Liver (tissue), 9 donors: ENCODE data around the gene ACCS. TPM values are rescaled to one million over a fixed set of nuclear protein-coding genes. Genes with fewer than 3 reads are reported as not detected.

Experiments used
- DNase-seq: peaks from one replicate; pipeline ENCODE4 v3.0.0-alpha.2; 2017; ENCODE audit warnings: low spot score
- H3K27ac ChIP-seq, 2 donors: one replicate each; pipeline ENCODE4 v1.7.0; 2013; ENCODE audit warnings: inconsistent platforms in 2 of 2, low read length in 2 of 2, control low read depth in 1 of 2, low read depth in 1 of 2, mild to moderate bottlenecking in 1 of 2
- H3K27me3 ChIP-seq, 4 donors: one replicate each; pipeline versions ENCODE4 v1.6.1 to v1.7.0; 2013; ENCODE audit warnings: low read length in 3 of 4, inconsistent platforms in 1 of 4, mild to moderate bottlenecking in 1 of 4, moderate library complexity in 1 of 4; ENCODE audit not compliant: control insufficient read depth in 4 of 4, insufficient read depth in 4 of 4
- H3K36me3 ChIP-seq, 4 donors: one replicate each; pipeline versions ENCODE4 v1.6.1 to v1.7.0; 2013; ENCODE audit warnings: low read length in 3 of 4, mild to moderate bottlenecking in 3 of 4, low read depth in 1 of 4, moderate library complexity in 1 of 4; ENCODE audit not compliant: control insufficient read depth in 4 of 4, insufficient read depth in 3 of 4
- H3K4me1 ChIP-seq, 4 donors: one replicate each; pipeline versions ENCODE4 v1.6.1 to v1.7.0; 2013; ENCODE audit warnings: low read length in 3 of 4, mild to moderate bottlenecking in 3 of 4, moderate library complexity in 1 of 4; ENCODE audit not compliant: control insufficient read depth in 4 of 4, insufficient read depth in 4 of 4
- H3K4me3 ChIP-seq, 3 donors: one replicate each; pipeline versions ENCODE4 v1.6.1 to v1.7.0; 2013; ENCODE audit warnings: low read length in 3 of 3, control low read depth in 1 of 3, low read depth in 1 of 3, mild to moderate bottlenecking in 1 of 3
- H3K9ac ChIP-seq, 2 donors: one replicate each; pipeline ENCODE4 v1.7.0; 2013; ENCODE audit warnings: low read length in 2 of 2, mild to moderate bottlenecking in 2 of 2, moderate library complexity in 2 of 2, control low read depth in 1 of 2, low read depth in 1 of 2
- H3K9me3 ChIP-seq, 4 donors: one replicate each; pipeline versions ENCODE4 v1.6.1 to v1.7.0; 2013; ENCODE audit warnings: low read length in 3 of 4; ENCODE audit not compliant: control insufficient read depth in 4 of 4
- ATF3 ChIP-seq: IDR thresholded peaks from 2 replicates; pipeline ENCODE4 v1.6.1; 2016; ENCODE audit warnings: antibody characterized with exemption
- EGR1 ChIP-seq, 2 donors: IDR thresholded peaks; 2 replicates each; pipeline ENCODE4 v1.6.1; 2016 to 2018; ENCODE audit warnings: antibody characterized with exemption in 2 of 2, low read depth in 2 of 2
- FOXA1 ChIP-seq: IDR thresholded peaks from 2 replicates; pipeline ENCODE4 v1.6.1; 2016; ENCODE audit warnings: antibody characterized with exemption
- FOXA2 ChIP-seq: IDR thresholded peaks from 2 replicates; pipeline ENCODE4 v1.6.1; 2016; ENCODE audit warnings: antibody characterized with exemption
- HNF4A ChIP-seq, 2 donors: conservative IDR thresholded peaks; 2 replicates each; pipeline ENCODE4 v1.6.1; 2016; ENCODE audit warnings: antibody characterized with exemption in 2 of 2, mild to moderate bottlenecking in 2 of 2
- JUND ChIP-seq, 2 donors: IDR thresholded peaks; 2 replicates each; pipeline ENCODE4 v1.6.1; 2016; ENCODE audit warnings: antibody characterized with exemption in 2 of 2
- MAX ChIP-seq: IDR thresholded peaks from 2 replicates; pipeline ENCODE4 v1.6.1; 2016; ENCODE audit warnings: antibody characterized with exemption
- NR2F2 ChIP-seq: IDR thresholded peaks from 2 replicates; pipeline ENCODE4 v1.6.1; 2016; ENCODE audit warnings: antibody characterized with exemption
- RAD21 ChIP-seq, 2 donors: IDR thresholded peaks; 2 replicates each; pipeline ENCODE4 v1.6.1; 2016; ENCODE audit warnings: antibody characterized with exemption in 2 of 2, mild to moderate bottlenecking in 2 of 2
- REST ChIP-seq: IDR thresholded peaks from 2 replicates; pipeline ENCODE4 v1.6.1; 2016; ENCODE audit warnings: antibody characterized with exemption, mild to moderate bottlenecking
- RXRA ChIP-seq, 2 donors: IDR thresholded peaks; 2 replicates each; pipeline ENCODE4 v1.6.1; 2017 to 2018; ENCODE audit warnings: antibody characterized with exemption in 2 of 2, mild to moderate bottlenecking in 1 of 2
- TAF1 ChIP-seq: conservative IDR thresholded peaks from 2 replicates; pipeline ENCODE4 v1.6.1; 2016; ENCODE audit warnings: antibody characterized with exemption, mild to moderate bottlenecking
- YY1 ChIP-seq: IDR thresholded peaks from 2 replicates; pipeline ENCODE4 v1.6.1; 2016; ENCODE audit warnings: antibody characterized with exemption, mild to moderate bottlenecking
- WGBS: extraction: QIAGEN DNeasy Blood & Tissue Kit; methylation state at CpG from one replicate; pipeline ENCODE4 v1.1.7; 2013; 5-methylcytosine and 5-hydroxymethylcytosine counted together
- polyA plus RNA-seq, 2 donors: library from polyadenylated mRNA; stranded (reverse) in 1 of 2; unstranded in 1 of 2; fragments of 200-250 nt in 1 of 2; fragments of >200 nt in 1 of 2; fragmentation: Nextera tagmentation in 1 of 2; extraction: Ambion mirVana in 1 of 2; gene quantifications; one replicate each; pipeline versions ENCODE4 v1.2.1 to v1.2.3, GENCODE V29; 2013 to 2015
- total RNA-seq, 2 donors: library from RNA; depleted of rRNA; stranded (reverse); fragments of >200 nt; gene quantifications; one replicate each; pipeline ENCODE4 v1.2.3, GENCODE V29; 2014
- TF ChIP-seq, protein P1 (sequence below): fragments of 150-350 bp; IDR thresholded peaks from 2 replicates; pipeline ENCODE4 v1.5.1; 2017; ENCODE audit warnings: improper control_type of control experiment, low read depth, low read length; ENCODE audit not compliant: missing input control
- TF ChIP-seq, protein P2 (sequence below): IDR thresholded peaks from 2 replicates; pipeline ENCODE4 v1.6.1; 2016; ENCODE audit warnings: antibody characterized with exemption
- donor health status: healthy.
- donor health status: healthy.
- donor health status: healthy.
- donor health status: healthy.
- donor health status: healthy.

ACCS gene
- total and polyA plus RNA-seq, 4 donors, result 8.7 to 17.5 (median 10.9) TPM

GRCh38 chr11:44082645-44083044, 16.6 kb downstream of the ACCS start:
- Histone ChIP-seq H3K9me3 (no peaks in the 10 kb centered on the region), H3K4me1 (no peaks in the 10 kb centered on the region), H3K4me3 (no peak overlapping the region), H3K9ac (no peak overlapping the region), H3K36me3 (peaks cover 2 to 23% (median 10%) of the 10 kb centered on the region in 4 donors), H3K27me3 (no peaks in the 10 kb centered on the region), H3K27ac (no peak overlapping the region)
- no peak for TF ChIP-seq FOXA1
- TF ChIP-seq MAX, result no peak
- TF ChIP-seq RAD21 (IDR thresholded peaks at IDR 0.05), result no peak
- no peak for TF ChIP-seq ATF3
- TF ChIP-seq RXRA (IDR thresholded peaks at IDR 0.05), result no peak
- no peak for TF ChIP-seq JUND (IDR thresholded peaks at IDR 0.05)
- TF ChIP-seq HNF4A (conservative IDR thresholded peaks at IDR 0.05), result no peak
- TF ChIP-seq, protein P1, sequence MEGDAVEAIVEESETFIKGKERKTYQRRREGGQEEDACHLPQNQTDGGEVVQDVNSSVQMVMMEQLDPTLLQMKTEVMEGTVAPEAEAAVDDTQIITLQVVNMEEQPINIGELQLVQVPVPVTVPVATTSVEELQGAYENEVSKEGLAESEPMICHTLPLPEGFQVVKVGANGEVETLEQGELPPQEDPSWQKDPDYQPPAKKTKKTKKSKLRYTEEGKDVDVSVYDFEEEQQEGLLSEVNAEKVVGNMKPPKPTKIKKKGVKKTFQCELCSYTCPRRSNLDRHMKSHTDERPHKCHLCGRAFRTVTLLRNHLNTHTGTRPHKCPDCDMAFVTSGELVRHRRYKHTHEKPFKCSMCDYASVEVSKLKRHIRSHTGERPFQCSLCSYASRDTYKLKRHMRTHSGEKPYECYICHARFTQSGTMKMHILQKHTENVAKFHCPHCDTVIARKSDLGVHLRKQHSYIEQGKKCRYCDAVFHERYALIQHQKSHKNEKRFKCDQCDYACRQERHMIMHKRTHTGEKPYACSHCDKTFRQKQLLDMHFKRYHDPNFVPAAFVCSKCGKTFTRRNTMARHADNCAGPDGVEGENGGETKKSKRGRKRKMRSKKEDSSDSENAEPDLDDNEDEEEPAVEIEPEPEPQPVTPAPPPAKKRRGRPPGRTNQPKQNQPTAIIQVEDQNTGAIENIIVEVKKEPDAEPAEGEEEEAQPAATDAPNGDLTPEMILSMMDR, result no peak
- TF ChIP-seq REST, result no peak
- TF ChIP-seq TAF1, result no peak
- TF ChIP-seq YY1, result no peak
- no peak for TF ChIP-seq FOXA2
- no peak for TF ChIP-seq NR2F2
- TF ChIP-seq, protein P2, sequence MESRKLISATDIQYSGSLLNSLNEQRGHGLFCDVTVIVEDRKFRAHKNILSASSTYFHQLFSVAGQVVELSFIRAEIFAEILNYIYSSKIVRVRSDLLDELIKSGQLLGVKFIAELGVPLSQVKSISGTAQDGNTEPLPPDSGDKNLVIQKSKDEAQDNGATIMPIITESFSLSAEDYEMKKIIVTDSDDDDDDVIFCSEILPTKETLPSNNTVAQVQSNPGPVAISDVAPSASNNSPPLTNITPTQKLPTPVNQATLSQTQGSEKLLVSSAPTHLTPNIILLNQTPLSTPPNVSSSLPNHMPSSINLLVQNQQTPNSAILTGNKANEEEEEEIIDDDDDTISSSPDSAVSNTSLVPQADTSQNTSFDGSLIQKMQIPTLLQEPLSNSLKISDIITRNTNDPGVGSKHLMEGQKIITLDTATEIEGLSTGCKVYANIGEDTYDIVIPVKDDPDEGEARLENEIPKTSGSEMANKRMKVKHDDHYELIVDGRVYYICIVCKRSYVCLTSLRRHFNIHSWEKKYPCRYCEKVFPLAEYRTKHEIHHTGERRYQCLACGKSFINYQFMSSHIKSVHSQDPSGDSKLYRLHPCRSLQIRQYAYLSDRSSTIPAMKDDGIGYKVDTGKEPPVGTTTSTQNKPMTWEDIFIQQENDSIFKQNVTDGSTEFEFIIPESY, result no peak
- TF ChIP-seq EGR1 (IDR thresholded peaks at IDR 0.05; ENCODE audit: low read depth in 2 of 2), result no peak
- DNase-seq, result no peak
- WGBS, result 84% methylated on average over 4 of the region's 4 CpGs

- H3K9me3 ChIP-seq, result no peaks in the 10 kb centered on the region
- no peak for TF ChIP-seq HNF4A (conservative IDR thresholded peaks at IDR 0.05)
- TF ChIP-seq TAF1, result no peak
- TF ChIP-seq, protein P2, result no peak
- H3K4me1 ChIP-seq, result no peaks in the 10 kb centered on the region
- H3K36me3 ChIP-seq, result peaks cover 2 to 22% (median 8%) of the 10 kb centered on the region in 4 donors
- H3K27ac ChIP-seq, result no peak overlapping the region
- 96% methylated on average over 10 of the region's 10 CpGs for WGBS
- no peaks in the 10 kb centered on the region for H3K27me3 ChIP-seq
- DNase-seq, result no peak
- H3K4me3 ChIP-seq, result no peak overlapping the region
- no peak overlapping the region for H3K9ac ChIP-seq
Measured at GRCh38 chr11:44083433-44083832, 17.4 kb downstream of the ACCS start.
